Thoracic aorta (tissue), 2 donors: ENCODE data around the gene SAMD5. TPM values are rescaled to one million over a fixed set of nuclear protein-coding genes. Genes with fewer than 3 reads are reported as not detected.

ENCODE experiments used
- ATAC-seq: fragments of 150-250 bp; one replicate; pipeline ENCODE4 v1.8.0; 2017; ENCODE audit warnings: low read depth; ENCODE audit not compliant: insufficient number of reproducible peaks, low FRiP score
- DNase-seq: peaks from one replicate; pipeline ENCODE4 v3.0.0-alpha.2; 2020; ENCODE audit warnings: low spot score
- H3K27ac ChIP-seq, 2 donors: fragments of 200-600 bp; sonication (generic); 1 replicate in 1 of 2; 2 replicates in 1 of 2; pipeline ENCODE4 v1.5.1; 2016; ENCODE audit warnings: mild to moderate bottlenecking in 2 of 2, moderate library complexity in 2 of 2
- H3K27me3 ChIP-seq: fragments of 200-600 bp; sonication (generic); replicated peaks from 2 replicates; pipeline ENCODE4 v1.6.0; 2016; ENCODE audit warnings: mild to moderate bottlenecking; ENCODE audit not compliant: insufficient read depth
- H3K36me3 ChIP-seq: fragments of 200-600 bp; sonication (generic); one replicate; pipeline ENCODE4 v1.5.1; 2016
- H3K4me1 ChIP-seq, 2 donors: fragments of 200-600 bp; sonication (generic); 1 replicate in 1 of 2; 2 replicates in 1 of 2; pipeline versions ENCODE4 v1.5.1 to v1.6.0; 2016; ENCODE audit warnings: low read depth in 2 of 2, mild to moderate bottlenecking in 1 of 2; ENCODE audit not compliant: control insufficient read depth in 1 of 2
- H3K4me3 ChIP-seq: fragments of 200-600 bp; sonication (generic); 2 replicates; pipeline ENCODE4 v1.5.1; 2016; ENCODE audit warnings: mild to moderate bottlenecking
- H3K9me3 ChIP-seq: fragments of 200-600 bp; sonication (generic); 2 replicates; pipeline ENCODE4 v1.5.1; 2016
- total RNA-seq, 2 donors: library from RNA; depleted of rRNA; stranded (reverse); fragments of >200 nt; gene quantifications; one replicate each; pipeline versions ENCODE4 v1.1.0 to v1.2.3, GENCODE V29; 2016
- TF ChIP-seq, protein P1 (sequence below): fragments of 200-600 bp; sonication (generic); IDR thresholded peaks from one replicate; pipeline ENCODE4 v1.5.1; 2019; ENCODE audit warnings: antibody characterized with exemption

SAMD5 gene
- total RNA-seq, 2 donors from 2014 or later: 1.6 to 4.7 TPM

- Histone ChIP-seq H3K9me3 (no peaks in the 10 kb centered on the region), H3K27me3 (no peaks in the 10 kb centered on the region), H3K36me3 (no peaks in the 10 kb centered on the region), H3K4me3 (no peak overlapping the region), H3K27ac (no peak overlapping the region), H3K4me1 (no peaks in the 10 kb centered on the region)
- ATAC-seq (no peak), DNase-seq (no peak)
- TF ChIP-seq, protein P1, sequence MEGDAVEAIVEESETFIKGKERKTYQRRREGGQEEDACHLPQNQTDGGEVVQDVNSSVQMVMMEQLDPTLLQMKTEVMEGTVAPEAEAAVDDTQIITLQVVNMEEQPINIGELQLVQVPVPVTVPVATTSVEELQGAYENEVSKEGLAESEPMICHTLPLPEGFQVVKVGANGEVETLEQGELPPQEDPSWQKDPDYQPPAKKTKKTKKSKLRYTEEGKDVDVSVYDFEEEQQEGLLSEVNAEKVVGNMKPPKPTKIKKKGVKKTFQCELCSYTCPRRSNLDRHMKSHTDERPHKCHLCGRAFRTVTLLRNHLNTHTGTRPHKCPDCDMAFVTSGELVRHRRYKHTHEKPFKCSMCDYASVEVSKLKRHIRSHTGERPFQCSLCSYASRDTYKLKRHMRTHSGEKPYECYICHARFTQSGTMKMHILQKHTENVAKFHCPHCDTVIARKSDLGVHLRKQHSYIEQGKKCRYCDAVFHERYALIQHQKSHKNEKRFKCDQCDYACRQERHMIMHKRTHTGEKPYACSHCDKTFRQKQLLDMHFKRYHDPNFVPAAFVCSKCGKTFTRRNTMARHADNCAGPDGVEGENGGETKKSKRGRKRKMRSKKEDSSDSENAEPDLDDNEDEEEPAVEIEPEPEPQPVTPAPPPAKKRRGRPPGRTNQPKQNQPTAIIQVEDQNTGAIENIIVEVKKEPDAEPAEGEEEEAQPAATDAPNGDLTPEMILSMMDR: no peak
Observed at GRCh38 chr6:147468634-147469033, 39.9 kb upstream of the SAMD5 start.

- Histone ChIP-seq H3K9me3 (no peaks in the 10 kb centered on the region), H3K4me1 (no peaks in the 10 kb centered on the region), H3K27me3 (no peaks in the 10 kb centered on the region)
Observed at GRCh38 chr6:147479857-147480256, 28.6 kb upstream of the SAMD5 start.

GRCh38 chr6:147486683-147487082 is 21.8 kb upstream of the SAMD5 start:
- H3K27me3 ChIP-seq: no peaks in the 10 kb centered on the region
- DNase-seq (no peak), ATAC-seq (no peak)
- H3K36me3 ChIP-seq: no peaks in the 10 kb centered on the region
- no peaks in the 10 kb centered on the region for H3K4me1 ChIP-seq
- no peak overlapping the region for H3K27ac ChIP-seq
- H3K9me3 ChIP-seq: no peaks in the 10 kb centered on the region
- H3K4me3 ChIP-seq: no peak overlapping the region
- TF ChIP-seq, protein P1: no peak

More at GRCh38 chr6:147479857-147480256, 28.6 kb upstream of the SAMD5 start:
- ATAC-seq: no peak
- TF ChIP-seq, protein P1: no peak
- DNase-seq: no peak
- Histone ChIP-seq H3K4me3 (no peak overlapping the region), H3K36me3 (no peaks in the 10 kb centered on the region), H3K27ac (no peak overlapping the region)

DNA sequence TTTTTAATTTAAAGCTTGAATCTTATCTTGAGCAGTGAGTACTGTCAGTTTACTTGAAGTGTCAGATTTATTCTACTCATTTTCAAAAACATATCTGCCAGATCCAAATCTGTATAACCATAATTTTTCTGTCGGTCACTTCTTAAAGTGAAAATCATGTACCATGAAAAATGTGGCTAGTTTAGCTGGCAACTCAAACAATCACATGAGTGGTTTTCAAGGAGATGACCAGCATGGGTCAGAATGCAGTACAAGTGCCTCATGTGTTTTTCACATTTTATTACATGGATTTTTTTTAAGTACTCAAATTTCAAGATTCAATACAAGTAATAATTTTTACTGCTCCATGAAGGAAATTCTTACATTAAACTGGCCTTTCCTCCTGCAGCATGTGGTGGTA is 11.0 kb upstream of the SAMD5 start:
- ATAC-seq: no peak
- Histone ChIP-seq H3K4me3 (no peak overlapping the region), H3K4me1 (no peaks in the 10 kb centered on the region), H3K27me3 (no peaks in the 10 kb centered on the region), H3K27ac (no peak overlapping the region), H3K9me3 (peaks cover 3% of the 10 kb centered on the region), H3K36me3 (no peaks in the 10 kb centered on the region)
- DNase-seq: no peak
- TF ChIP-seq, protein P1: no peak

GRCh38 chr6:147503587-147503986 is 4.9 kb upstream of the SAMD5 start:
- ATAC-seq: no peak
- Histone ChIP-seq H3K27me3 (no peaks in the 10 kb centered on the region), H3K4me3 (no peak overlapping the region), H3K9me3 (no peaks in the 10 kb centered on the region), H3K36me3 (no peaks in the 10 kb centered on the region), H3K4me1 (peaks cover 0 to 11% of the 10 kb centered on the region in 2 donors), H3K27ac (no peak overlapping the region)
- no peak for DNase-seq
- TF ChIP-seq, protein P1: no peak
